Muscle of arm (tissue), 12 donors: ENCODE measurements around the gene ZWILCH. TPM values are rescaled to one million over a fixed set of nuclear protein-coding genes. Genes with fewer than 3 reads are reported as not detected.
"Not testable (repeated sequence)": the region's sequence is repeated elsewhere in the genome, so short reads cannot be mapped to it uniquely, and the experiment has no call there.

Source experiments
- DNase-seq: peaks from one replicate; pipeline ENCODE4 v3.0.0-alpha.2; 2013
- polyA plus RNA-seq, 12 donors: library from polyadenylated mRNA; unstranded; fragments of 120-200 nt; gene quantifications; one replicate each; pipeline ENCODE4 v1.2.1, GENCODE V29; 2013; ENCODE audit not compliant: insufficient read length in 12 of 12

Gene ZWILCH
- polyA plus RNA-seq, 12 donors = 10.5 to 29.7 (median 18.3) TPM; not detected in 1

- DNase-seq = no peak
Observed at GRCh38 chr15:66578286-66578875, 73.3 kb downstream of the ZWILCH start.

GRCh38 chr15:66580643-66581042, 75.5 kb downstream of the ZWILCH start:
- DNase-seq = no peak

- no peak for DNase-seq
Observed at GRCh38 chr15:66581972-66582537, 76.9 kb downstream of the ZWILCH start.

GRCh38 chr15:66586155-66586976, 81.2 kb downstream of the ZWILCH start:
- no peak for DNase-seq

- no peak for DNase-seq
Observed at GRCh38 chr15:66587020-66587419, 81.9 kb downstream of the ZWILCH start.

GRCh38 chr15:66587749-66588148, 82.6 kb downstream of the ZWILCH start:
- no peak for DNase-seq

GRCh38 chr15:66588537-66588936, 83.4 kb downstream of the ZWILCH start:
- no peak for DNase-seq

- no peak for DNase-seq
Observed at GRCh38 chr15:66588971-66589370, 83.8 kb downstream of the ZWILCH start.

- not testable (repeated sequence) for DNase-seq
Observed at GRCh38 chr15:66589429-66589828, 84.3 kb downstream of the ZWILCH start.

GRCh38 chr15:66590435-66590834, 85.3 kb downstream of the ZWILCH start:
- DNase-seq = no peak

GRCh38 chr15:66591322-66591862, 86.3 kb downstream of the ZWILCH start:
- no peak for DNase-seq

- no peak for DNase-seq
Observed at GRCh38 chr15:66592505-66593218, 87.5 kb downstream of the ZWILCH start.

- no peak for DNase-seq
Observed at GRCh38 chr15:66593219-66593780, 88.2 kb downstream of the ZWILCH start.

GRCh38 chr15:66594344-66594743, 89.2 kb downstream of the ZWILCH start:
- DNase-seq = no peak

- no peak for DNase-seq
Observed at GRCh38 chr15:66594836-66595235, 89.7 kb downstream of the ZWILCH start.

- no peak for DNase-seq
Observed at GRCh38 chr15:66595332-66595731, 90.2 kb downstream of the ZWILCH start.

GRCh38 chr15:66595931-66596545, 90.9 kb downstream of the ZWILCH start:
- no peak for DNase-seq

- DNase-seq = no peak
Observed at GRCh38 chr15:66598095-66598815, 93.1 kb downstream of the ZWILCH start.
